A673 (cell line): ENCODE results near the gene ACOD1. TPM values are rescaled to one million over a fixed set of nuclear protein-coding genes. Genes with fewer than 3 reads are reported as not detected.

ENCODE experiments used
- BruUV-seq: library from RNA; stranded (reverse); fragments of 400-500 nt; replicated peaks from 2 replicates; lab custom pipeline; 2021; lab: Mats Ljungman, UMichigan
- CTCF ChIA-PET: fragments of 300-600 bp; sonication (Branson Sonifier 250); formaldehyde crosslinking; loops from one replicate; lab custom pipeline; 2022; ENCODE audit warnings: antibody characterized with exemption; lab: Charles Lee
- POLR2A ChIA-PET: fragments of 300-600 bp; sonication (Branson Sonifier 250); formaldehyde crosslinking; loops from one replicate; lab custom pipeline; 2022; ENCODE audit warnings: antibody characterized with exemption; ENCODE audit not compliant: low non-redundant PET; lab: Charles Lee
- DNase-seq: peaks from one replicate; pipeline ENCODE4 v3.0.0-alpha.2; 2015; ENCODE audit warnings: low spot score
- H3K27ac ChIP-seq: fragments of 200-600 bp; sonication (generic); 2 replicates; pipeline ENCODE4 v1.5.1; 2016; ENCODE audit warnings: mixed run types, low read depth, mild to moderate bottlenecking, mixed read lengths, antibody characterized with exemption, low read length; ENCODE audit not compliant: poor library complexity, severe bottlenecking
- H3K27me3 ChIP-seq: fragments of 200-600 bp; sonication (generic); replicated peaks from 2 replicates; pipeline ENCODE4 v1.6.1; 2017; ENCODE audit warnings: mixed run types, low read depth, mild to moderate bottlenecking, mixed read lengths, antibody characterized with exemption, low read length; ENCODE audit not compliant: insufficient read depth, poor library complexity
- H3K36me3 ChIP-seq: fragments of 200-600 bp; sonication (generic); 2 replicates; pipeline ENCODE4 v1.6.1; 2016; ENCODE audit warnings: mixed run types, mild to moderate bottlenecking, mixed read lengths, antibody characterized with exemption, low read length; ENCODE audit not compliant: insufficient read depth, poor library complexity, severe bottlenecking
- H3K4me1 ChIP-seq: fragments of 200-600 bp; sonication (generic); 2 replicates; pipeline ENCODE4 v1.6.1; 2017; ENCODE audit warnings: mixed run types, mild to moderate bottlenecking, mixed read lengths, antibody characterized with exemption, low read length; ENCODE audit not compliant: insufficient read depth, poor library complexity, severe bottlenecking
- H3K4me3 ChIP-seq: fragments of 200-600 bp; sonication (generic); 2 replicates; pipeline ENCODE4 v1.5.1; 2016; ENCODE audit warnings: low read depth, mixed run types, mild to moderate bottlenecking, mixed read lengths, low read length; ENCODE audit not compliant: poor library complexity, severe bottlenecking
- H3K9me3 ChIP-seq: fragments of 200-600 bp; sonication (generic); 2 replicates; pipeline ENCODE4 v1.6.1; 2016; ENCODE audit warnings: mixed run types, low read depth, mild to moderate bottlenecking, mixed read lengths, antibody characterized with exemption, low read length; ENCODE audit not compliant: poor library complexity, severe bottlenecking
- EZH2 ChIP-seq: fragments of 200-600 bp; sonication (generic); IDR thresholded peaks from 2 replicates; pipeline ENCODE4 v1.6.1; 2017; ENCODE audit warnings: borderline replicate concordance, low read depth, mild to moderate bottlenecking, mixed read lengths, antibody characterized with exemption, low read length; ENCODE audit not compliant: poor library complexity, severe bottlenecking
- intact Hi-C: fragments of 100-400 bp; cut with micrococcal nuclease; formaldehyde crosslinking; loops from one replicate; pipeline ENCODE4 v1.10.0; 2022; ENCODE audit not compliant: unreplicated experiment
- total RNA-seq: library from RNA; stranded (reverse); gene quantifications from 2 replicates; pipeline ENCODE4 v1.2.3, GENCODE V29; 2021
- TF ChIP-seq, protein P1 (sequence below): fragments of 300-800, 200-600 bp; sonication (generic); conservative IDR thresholded peaks from 2 replicates; pipeline ENCODE4 v1.5.1; 2017; ENCODE audit warnings: low read depth, mild to moderate bottlenecking, antibody characterized with exemption, low read length, moderate library complexity, mixed read lengths

Gene ACOD1
- total RNA-seq, 1 experiment from 2014 or later = not detected

DNA sequence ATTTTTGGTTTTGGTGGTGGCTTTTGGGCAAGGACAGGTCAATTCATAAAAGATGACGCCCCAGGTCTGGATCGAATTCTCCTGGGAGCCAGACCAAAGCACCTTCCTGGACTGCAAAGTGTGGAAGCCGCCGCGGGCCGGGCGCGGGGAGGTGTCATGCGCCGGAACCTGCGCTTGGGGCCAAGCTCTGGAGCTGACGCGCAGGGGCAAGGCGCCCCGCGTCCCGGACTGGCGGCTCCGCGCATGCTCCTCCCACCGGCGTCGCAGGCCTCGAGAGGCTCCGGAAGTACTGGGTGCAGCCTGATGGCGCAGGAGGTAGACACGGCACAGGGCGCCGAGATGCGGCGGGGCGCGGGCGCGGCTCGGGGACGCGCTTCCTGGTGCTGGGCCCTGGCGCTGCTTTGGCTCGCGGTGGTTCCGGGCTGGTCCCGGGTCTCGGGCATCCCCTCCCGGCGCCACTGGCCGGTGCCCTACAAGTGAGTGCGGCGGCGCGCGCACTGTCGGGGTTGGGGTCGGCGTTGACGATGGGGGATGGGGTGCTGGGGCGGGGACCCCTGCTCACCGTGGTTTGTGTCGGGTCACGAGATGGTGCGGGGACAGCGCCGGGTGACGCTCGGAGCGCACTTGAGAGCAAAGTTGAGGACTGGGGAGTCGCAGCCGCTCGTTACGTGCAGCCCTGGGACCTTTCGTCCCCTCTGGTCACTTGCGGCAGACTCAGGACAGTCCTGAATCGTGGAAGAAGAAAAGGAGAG is 43.7 kb downstream of the ACOD1 start, which contains the start of gene CLN5:
TSS of gene CLN5 (plus strand) at position 286 of the 752 bp plus-strand sequence. CDS start at position 304, 18 bp downstream.
- intact Hi-C loops = no loop called here
- Histone ChIP-seq H3K27ac (peak within 1 kb of the TSS; percentile 79), H3K4me1 (peaks cover 10% of the 10 kb centered on the region), H3K27me3 (no peaks in the 10 kb centered on the region), H3K9me3 (no peaks in the 10 kb centered on the region), H3K4me3 (peak within 1 kb of the TSS; percentile 93), H3K36me3 (no peaks in the 10 kb centered on the region)
- POLR2A ChIA-PET = interaction anchor here (0.5 kb wide), 1 partner anchor 726 kb away, joined by 3 read pairs; no protein-coding TSS in a partner anchor
- TF ChIP-seq EZH2 = no peak
- TF ChIP-seq, protein P1, sequence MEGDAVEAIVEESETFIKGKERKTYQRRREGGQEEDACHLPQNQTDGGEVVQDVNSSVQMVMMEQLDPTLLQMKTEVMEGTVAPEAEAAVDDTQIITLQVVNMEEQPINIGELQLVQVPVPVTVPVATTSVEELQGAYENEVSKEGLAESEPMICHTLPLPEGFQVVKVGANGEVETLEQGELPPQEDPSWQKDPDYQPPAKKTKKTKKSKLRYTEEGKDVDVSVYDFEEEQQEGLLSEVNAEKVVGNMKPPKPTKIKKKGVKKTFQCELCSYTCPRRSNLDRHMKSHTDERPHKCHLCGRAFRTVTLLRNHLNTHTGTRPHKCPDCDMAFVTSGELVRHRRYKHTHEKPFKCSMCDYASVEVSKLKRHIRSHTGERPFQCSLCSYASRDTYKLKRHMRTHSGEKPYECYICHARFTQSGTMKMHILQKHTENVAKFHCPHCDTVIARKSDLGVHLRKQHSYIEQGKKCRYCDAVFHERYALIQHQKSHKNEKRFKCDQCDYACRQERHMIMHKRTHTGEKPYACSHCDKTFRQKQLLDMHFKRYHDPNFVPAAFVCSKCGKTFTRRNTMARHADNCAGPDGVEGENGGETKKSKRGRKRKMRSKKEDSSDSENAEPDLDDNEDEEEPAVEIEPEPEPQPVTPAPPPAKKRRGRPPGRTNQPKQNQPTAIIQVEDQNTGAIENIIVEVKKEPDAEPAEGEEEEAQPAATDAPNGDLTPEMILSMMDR = no peak
- CTCF ChIA-PET = no interaction called here
- no TSS peak for BruUV-seq
- peak; percentile 94 for DNase-seq

DNA sequence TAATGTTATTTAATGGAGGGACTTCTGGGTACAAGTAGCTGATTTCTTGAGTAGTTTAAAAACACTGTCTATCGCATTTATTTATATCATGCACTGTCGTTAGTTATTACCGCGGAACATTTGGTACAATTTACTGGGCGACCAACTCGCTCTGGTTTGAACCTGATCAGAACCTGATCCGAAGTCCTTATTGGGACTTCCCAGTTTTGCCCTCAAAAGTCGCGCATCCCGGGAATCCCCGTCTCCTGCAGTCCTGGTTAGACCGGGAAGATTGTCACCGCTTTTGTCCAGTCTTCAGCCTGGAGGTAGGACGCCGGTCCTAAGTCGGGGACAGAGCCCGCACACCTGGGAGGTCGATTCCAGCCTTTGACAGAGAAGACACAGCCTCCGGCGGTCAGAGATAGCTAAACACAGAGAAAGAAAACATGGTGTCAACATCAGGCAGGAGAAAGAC is 44.3 kb downstream of the ACOD1 start:
- intact Hi-C loops = no loop called here
- CTCF ChIA-PET = no interaction called here
- Histone ChIP-seq H3K4me1 (peaks cover 10% of the 10 kb centered on the region), H3K9me3 (no peaks in the 10 kb centered on the region), H3K27me3 (no peaks in the 10 kb centered on the region), H3K27ac (peak overlapping the region; percentile 79), H3K4me3 (peak overlapping the region; percentile 93), H3K36me3 (no peaks in the 10 kb centered on the region)
- POLR2A ChIA-PET = no interaction called here
- DNase-seq = no peak
- BruUV-seq = TSS peak; percentile 50
- TF ChIP-seq, protein P1 = no peak
- no peak for TF ChIP-seq EZH2

DNA sequence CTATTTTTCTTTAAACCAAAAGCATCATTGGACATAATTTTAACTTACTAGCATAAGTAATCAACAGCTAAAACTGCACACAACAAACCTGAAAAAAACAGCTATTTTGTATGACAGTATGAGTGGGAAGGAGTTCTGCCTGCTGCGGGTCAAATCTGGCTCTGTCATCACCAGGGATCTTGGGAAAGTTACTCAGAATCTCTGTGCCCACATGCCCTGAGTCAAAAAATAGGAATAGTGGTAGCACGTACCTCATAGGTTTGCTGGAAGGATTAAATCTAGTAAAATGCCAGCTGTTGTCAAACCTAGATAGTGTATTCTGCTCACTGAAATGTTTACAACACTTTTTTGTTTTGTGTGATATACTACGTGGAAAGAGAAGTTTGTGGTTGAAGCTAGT is 44.7 kb downstream of the ACOD1 start:
- DNase-seq = no peak
- ChIA-PET POLR2A (no interaction called here), CTCF (no interaction called here)
- intact Hi-C loops = no loop called here
- Histone ChIP-seq H3K9me3 (no peaks in the 10 kb centered on the region), H3K27me3 (no peaks in the 10 kb centered on the region), H3K27ac (peak overlapping the region; percentile 21), H3K4me1 (peaks cover 10% of the 10 kb centered on the region), H3K4me3 (peak overlapping the region; percentile 93), H3K36me3 (no peaks in the 10 kb centered on the region)
- TF ChIP-seq, protein P1 = no peak
- no peak for TF ChIP-seq EZH2
- BruUV-seq = no TSS peak
